Stimulated activated CD4-positive, alpha-beta T cell treated with anti-CD3 and anti-CD28 coated beads, Interleukin-1b, Interleukin-23, amount 100 ng/mL, for 1 hour (primary cell): ENCODE results near the gene ANGEL2.
"Not testable (repeated sequence)": the region's sequence is repeated elsewhere in the genome, so short reads cannot be mapped to it uniquely, and the experiment has no call there.

Source experiments
- DNase-seq, 2 donors: peaks; one replicate each; pipeline ENCODE4 v3.0.0-alpha.2; 2020; ENCODE audit warnings: low read depth in 2 of 2

The ANGEL2 gene

DNA sequence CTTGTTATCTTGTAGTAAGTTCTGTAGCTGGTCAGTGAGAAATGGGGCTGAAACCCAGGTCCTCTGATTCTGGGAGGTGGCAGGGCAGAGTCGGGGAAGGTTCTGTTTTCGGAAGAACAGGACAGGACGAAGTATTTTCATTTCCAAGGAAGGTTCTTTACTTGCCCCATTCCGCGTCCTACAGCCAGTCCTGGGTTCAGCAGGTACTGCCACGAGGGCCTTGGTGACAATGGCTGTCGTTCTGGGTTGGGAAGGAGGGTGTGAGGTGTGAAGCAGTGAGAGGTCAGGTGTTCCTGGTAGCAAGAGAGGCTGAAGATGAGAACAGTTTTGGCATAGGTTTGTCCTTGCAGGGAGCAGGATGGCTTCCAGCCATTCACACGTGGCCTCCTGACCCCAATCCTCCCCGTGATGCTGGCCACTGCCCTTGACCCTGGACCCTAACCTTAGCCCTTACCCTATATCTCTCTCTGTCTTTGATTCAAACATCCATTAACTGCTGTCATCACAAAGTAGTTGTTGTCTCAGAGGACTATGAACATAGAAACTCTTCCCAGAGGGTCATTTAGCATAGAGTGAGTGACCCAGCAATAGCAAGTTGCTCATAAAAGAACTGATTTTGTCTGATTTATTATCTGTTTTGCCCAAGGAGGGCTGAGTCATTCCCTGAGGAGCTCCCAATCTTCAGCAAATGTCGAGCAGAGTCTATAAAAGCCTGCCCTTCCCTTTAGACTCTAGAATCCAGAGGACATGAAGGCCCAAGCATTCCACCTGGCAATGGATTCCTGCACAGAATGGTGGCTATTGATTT is 40.4 kb downstream of the ANGEL2 start:
- no peak for DNase-seq

GRCh38 chr1:212974711-212975110 is 41.0 kb downstream of the ANGEL2 start:
- DNase-seq, result no peak

DNA sequence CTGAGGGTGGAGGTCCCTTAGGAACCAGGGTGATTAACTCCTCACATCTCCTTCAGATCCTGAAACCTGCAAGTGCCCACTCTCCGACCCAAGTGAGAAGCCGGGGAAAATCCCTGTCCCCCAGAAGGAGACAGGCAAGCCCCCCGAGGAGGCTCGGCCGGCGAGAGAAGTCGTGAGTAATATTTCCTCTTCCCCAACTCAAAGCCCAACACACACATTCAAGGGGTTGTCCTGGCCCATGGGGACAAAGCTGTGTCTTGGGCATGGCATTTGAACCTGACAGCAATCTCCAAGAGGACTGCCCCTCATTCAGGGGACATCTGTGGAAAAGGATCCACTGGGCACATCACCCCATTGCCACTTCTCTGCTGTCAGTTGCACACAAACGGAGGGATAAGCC is 41.8 kb downstream of the ANGEL2 start:
- no peak for DNase-seq

- DNase-seq, result no peak
These were observed 42.2 kb downstream of the ANGEL2 start for GRCh38 chr1:212973426-212973825.

DNA sequence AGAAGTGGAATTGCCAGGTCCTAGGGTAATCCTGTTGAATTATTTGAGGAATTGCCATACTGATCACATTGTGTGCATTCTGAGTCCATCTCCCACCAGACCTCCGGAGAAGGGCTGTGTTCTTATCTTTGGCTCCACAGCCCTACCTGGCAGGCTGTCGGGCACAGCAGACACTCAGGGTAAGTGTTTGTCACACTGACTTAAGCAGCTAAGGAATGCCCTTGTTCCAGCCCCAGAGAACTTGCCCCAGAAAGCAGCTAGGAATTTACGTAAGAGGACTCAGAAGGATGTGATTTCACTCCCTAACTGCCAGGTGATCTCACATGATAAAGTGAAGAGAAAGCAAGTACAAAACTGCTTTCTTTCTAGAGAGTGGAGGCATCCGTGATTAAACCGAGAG is 44.4 kb downstream of the ANGEL2 start:
- DNase-seq, result no peak

- DNase-seq, result no peak
These were observed 45.6 kb downstream of the ANGEL2 start for GRCh38 chr1:212970085-212970484.

DNA sequence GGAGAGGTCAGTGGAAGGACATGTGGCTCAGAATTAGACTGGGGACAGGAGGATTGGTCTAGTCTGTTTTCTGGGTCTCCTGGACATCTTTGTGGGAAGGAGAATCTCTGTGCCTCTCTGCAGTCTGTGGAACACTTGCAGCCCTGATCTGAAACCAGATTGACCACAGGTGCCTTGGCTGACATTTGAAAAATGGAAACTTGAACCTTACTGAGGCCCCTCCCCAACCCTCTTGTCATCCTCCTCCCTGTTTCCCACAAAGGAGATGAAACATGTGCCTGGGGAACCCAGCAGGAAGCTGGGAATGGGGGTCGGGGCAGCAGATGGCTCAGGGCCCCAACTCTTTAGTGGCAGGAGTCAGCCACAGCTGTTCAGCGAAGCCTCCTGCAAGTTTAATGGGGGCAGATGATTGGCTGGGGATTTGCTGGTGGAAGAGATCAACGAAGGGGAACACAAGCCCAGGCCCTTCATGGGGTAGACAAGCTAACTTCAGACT is 47.3 kb downstream of the ANGEL2 start:
- DNase-seq, result no peak

DNA sequence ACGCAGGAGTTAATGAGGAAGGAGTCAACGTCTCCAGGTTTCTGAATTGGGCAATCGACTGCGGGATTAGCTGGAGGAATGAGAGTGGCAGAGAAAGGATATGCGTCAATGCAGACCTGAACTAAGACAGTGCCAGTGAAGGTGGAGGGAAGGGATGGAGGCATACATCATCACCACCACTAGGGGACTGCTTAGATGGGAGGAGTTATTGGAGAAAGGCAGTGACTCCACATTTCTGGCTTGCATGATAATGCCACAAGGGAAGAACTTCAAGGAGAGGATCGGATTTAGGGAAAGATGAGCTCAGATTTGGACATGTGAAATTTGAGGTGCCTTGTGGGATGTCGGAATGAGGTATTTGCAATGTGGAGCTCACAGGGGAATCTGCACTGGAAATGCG is 47.9 kb downstream of the ANGEL2 start:
- no peak for DNase-seq

DNA sequence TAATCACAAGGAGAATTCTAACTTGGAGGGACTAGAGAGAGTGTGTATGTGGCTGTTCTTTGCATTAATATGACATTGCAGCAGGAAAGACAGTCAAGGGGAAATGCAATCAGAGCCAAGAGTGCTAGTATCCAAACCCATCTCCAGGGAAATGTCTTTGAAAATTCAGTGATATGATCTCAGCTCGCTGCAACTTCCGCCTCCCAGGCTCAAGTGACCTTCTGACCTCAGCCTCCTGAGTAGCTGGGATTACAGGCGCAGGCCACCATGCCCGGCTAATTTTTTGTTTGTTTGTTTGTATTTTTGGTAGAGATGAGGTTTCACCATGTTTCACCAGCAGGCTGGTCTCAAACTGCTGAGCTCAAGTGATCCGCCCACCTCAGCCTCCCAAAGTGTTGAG is 49.1 kb downstream of the ANGEL2 start:
- no peak for DNase-seq

GRCh38 chr1:212964993-212965392 is 50.7 kb downstream of the ANGEL2 start:
- not testable (repeated sequence) for DNase-seq

DNA sequence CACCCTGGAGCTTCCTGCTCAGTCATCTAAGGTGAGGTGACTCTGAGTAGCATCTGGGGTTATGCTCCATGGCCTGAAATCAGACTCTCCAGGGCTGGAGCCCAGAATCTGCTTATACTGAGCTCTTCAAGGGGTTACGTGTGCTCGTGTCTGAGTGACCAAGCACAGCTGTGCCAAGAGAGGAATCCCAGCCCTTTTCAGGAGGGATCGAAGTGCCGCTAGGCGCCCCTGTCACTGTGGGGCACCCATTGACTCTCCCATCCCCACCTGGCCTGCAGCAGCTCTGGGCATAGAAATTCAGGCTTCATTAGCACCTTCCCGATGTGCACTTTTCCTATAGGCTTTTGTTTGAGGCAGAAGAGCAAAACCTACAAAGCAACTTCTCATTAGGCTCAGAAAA is 51.6 kb downstream of the ANGEL2 start:
- no peak for DNase-seq

DNA sequence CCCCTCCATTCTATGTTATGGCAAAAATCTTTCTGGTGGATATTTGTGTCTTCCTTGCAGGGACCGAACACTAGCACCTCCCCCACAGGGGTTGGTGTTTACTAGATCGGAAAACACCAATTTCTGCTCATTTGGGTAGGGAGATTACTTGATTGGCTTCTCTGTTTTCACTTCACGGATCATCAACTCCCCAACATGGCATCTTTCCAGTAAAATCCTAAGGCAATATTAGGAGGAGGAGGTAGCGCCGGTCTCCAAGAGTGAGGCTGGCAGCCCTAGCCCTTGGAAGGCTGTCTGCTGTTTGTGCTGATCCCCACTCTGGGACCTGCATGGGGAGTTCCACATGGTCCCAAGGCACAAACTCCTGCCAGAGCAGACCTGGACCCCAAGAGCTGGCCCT is 53.2 kb downstream of the ANGEL2 start:
- no peak for DNase-seq

DNA sequence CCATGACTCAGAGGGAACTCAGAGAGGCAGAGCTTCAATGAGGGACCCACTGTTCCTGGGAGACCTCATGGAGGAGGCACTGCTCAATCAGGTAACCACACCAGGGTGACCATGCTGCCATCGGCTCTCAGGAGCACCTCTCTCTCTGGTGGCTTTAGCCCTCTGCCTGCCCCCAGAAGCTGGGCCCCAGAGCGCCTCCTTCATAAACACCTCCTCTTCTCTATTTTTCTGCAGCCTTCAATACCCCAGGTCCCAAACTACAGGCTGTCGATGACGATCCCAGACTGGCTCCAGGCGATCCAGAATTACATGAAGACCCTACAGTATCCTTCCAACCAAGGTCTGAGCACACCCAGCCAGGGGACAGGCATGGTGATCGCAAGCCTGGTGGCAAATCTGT is 54.7 kb downstream of the ANGEL2 start:
- no peak for DNase-seq

- no peak for DNase-seq
These were observed 56.1 kb downstream of the ANGEL2 start for GRCh38 chr1:212959266-212960220.

DNA sequence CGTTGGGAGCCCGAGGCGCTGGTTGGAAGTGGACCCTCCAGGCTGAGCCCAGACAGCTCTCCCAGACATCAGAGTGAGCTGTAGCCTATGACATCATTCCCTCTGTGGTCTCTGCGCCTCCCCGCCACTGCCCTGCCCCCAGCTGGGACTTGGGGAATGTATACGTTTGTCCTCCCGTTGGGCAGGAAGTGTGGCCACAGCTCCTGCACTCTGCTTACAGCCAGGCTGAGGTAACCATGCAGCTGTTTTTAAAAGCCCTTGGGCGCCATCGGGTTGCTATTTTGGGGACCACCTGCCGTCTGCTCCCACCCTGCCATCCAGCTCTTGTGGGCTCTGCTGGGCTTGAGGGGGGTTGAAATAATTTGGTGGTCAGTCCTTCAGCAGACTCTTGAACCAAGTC is 57.5 kb downstream of the ANGEL2 start:
- no peak for DNase-seq

- DNase-seq, result no peak
These were observed 58.1 kb downstream of the ANGEL2 start for GRCh38 chr1:212957546-212957945.

DNA sequence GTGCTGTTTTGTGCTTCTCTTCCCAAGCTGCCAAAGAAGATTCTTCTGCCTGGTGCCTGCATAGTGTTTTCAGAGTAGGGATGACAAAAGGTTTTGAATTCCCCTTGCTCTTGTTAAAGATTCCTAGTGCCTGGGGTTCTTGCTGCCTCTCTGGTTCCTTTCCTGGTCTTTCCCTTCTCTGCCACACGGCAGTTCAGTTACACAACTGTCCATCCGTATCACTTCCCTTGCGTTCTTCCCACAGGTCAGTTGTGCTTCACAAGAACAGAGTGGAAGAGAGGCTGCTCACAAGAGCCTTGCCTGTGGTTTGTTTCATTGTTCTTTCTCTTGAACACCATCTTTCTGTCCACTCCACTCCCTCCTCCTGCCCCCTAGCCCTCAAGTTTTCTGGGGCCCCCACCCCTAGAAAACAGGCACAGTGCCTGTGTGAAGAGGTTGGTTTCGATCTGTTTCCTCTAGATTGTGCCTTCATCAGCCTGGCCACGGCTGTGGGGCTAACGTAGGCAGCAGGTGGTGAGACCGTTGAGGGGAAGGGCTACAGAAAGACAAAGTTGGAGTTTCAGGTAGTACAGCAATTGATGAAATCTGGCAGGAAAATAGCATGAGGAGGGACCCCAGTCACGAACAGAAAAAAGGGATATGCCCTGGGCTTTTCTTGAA is 59.6 kb downstream of the ANGEL2 start:
- no peak for DNase-seq

DNA sequence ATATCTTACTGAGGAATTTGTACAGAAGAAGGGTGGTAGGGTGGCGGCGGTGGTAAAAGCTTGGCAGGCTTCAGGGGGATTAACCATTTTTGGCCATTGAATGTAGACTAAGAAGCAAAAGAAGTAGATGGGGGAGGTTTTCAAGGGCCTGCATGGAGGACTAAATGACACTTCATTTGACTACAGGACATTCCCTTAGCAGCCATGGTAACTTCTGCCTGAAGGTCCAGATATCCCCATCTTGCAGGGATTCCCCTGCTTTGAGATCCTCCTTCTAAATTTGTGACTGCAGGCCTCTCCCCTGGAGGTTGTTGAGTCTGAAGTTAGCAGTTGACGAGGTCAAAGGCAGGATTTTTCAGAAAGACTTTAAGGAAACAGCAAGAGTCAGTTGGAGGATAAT is 60.6 kb downstream of the ANGEL2 start:
- no peak for DNase-seq

DNA sequence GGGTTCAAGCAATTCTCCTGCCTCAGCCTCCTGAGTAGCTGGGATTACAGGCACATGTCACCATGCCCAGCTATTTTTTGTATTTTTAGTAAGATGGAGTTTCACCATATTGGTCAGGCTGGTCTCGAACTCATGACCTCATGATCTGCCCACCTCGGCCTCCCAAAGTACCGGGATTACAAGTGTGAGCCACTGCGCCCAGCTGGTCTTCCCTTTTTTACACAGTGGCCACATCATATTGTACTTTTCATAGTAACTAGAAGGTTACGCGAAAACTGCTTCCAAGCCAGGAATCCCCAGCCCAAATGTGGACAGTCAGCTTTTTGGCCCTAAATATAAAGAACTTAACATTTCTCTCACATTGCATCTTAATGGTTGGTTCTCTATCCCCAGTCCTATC is 61.2 kb downstream of the ANGEL2 start:
- no peak for DNase-seq

DNA sequence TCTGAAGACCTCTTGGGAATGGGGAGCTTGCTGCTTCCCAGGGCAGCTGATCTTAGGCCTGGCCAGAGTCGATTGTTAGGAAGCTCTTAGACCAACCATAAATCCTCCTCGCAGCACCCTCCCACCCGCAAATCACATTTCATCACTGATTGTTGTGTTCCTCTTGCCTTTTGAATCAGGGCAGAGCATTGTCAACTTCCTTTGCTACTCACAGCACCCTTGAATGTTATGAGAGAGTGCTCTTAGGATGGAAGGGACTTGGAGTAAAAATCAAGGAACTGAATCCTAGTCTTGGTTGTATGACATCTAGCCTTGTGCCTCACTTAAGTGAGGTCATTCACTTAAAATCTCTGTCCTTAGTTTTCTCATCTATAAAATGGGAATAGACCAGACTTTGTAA is 62.3 kb downstream of the ANGEL2 start:
- no peak for DNase-seq

- DNase-seq, result no peak
These were observed 63.1 kb downstream of the ANGEL2 start for GRCh38 chr1:212952641-212952976.

- DNase-seq, result no peak
These were observed 63.6 kb downstream of the ANGEL2 start for GRCh38 chr1:212951947-212952640.
